ENCODE measurements around the gene AUP1.
"Not testable (repeated sequence)": the region's sequence is repeated elsewhere in the genome, so short reads cannot be mapped to it uniquely, and the experiment has no call there.

AUP1 gene

DNA sequence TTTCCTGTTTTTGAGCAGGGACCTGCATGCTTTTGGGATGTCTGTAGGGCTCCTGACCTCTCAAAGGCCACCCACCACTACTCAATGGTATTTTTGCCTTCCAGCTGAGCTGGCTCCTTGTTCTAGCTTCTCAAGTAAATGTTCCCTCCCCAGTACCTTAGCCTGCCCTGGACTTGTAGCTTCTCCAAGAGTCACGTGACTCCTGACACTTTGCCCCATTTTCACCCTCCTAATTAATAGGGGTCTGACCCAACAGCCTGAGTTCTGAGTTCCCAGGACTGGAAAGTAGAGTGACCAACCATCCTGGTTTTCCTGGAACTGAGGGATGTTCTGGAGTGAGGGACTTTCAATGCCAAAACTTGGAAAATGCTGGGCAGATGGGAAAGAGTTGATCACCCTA is 34.1 kb downstream of the AUP1 start:
- no peak for DNase-seq

DNA sequence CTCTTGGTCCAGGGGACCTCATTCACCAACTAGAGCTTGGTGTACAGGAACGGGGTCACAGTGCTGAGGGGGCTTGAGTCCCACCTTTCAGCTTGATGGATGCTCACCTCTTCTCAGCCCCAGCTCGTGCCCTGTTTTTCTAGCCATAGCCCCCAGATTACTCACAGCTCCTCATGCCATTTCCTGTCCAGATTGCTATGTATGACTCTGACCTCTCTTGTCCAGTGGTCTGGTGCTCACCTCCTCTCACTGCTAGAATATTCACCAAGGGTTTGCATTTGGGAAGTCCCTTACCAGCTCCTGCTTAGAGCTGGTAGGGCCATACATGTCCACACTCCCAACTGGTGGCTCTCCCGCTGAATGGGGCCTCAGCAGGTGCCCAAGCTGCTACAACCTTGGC is 36.0 kb downstream of the AUP1 start:
- DNase-seq, result no peak

DNA sequence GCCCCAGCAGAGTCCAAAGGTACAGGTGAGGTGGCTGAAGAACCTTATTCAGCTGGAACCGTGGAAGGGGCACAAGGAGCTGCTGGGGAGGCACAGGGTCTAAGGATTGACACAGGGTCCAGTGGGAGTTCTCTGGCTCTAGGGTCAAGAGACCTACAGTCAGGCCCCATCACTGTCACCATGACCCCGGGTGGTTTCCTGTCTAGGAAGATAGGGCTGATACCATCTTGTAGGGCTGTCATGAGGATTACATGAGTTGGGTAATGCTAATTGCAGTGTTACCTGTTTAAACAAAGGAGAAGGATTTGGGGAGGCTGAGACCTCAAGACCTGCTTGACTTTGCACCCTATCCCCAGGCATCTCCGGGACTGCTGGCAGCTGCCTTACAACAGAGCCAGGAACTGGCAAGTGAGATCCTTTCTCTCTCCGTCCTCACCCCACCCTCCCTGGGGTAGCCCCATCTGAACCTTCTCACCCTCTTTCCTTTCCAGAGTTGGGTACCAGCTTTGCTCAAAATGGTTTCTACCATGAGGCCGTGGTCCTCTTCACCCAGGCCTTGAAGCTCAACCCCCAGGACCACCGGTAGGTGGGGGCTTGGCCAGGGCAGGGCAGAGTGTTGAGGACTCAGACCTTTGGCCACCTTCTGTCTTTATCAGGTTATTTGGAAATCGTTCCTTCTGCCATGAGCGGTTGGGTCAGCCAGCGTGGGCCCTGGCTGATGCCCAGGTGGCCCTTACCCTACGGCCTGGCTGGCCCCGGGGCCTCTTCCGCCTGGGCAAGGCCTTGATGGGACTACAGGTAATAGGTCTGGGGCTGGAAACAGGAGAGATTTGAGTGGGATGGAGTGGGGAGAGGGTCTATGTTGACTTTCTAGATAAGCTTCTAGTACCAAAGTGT is 37.6 kb downstream of the AUP1 start:
- no peak for DNase-seq

DNA sequence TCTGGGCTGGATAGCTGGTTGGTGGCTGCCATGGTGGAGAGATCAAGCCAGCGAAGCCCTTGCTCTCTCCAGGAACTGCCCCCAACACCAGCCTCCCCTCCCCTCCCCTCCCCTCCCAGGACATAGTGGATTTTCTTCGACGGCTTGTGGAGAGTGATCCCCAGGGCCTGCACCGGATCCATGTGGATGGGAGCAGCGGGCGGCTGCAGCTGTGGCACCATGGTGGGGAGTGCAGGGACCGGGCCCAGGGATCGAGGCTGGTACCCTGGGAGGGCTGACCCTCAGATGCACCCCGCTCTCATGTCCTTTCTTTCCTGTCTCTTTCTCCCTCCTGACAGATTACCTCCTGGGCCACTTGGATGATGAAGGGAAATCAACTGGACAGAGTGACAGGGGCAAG is 39.6 kb downstream of the AUP1 start:
- no peak for DNase-seq

DNA sequence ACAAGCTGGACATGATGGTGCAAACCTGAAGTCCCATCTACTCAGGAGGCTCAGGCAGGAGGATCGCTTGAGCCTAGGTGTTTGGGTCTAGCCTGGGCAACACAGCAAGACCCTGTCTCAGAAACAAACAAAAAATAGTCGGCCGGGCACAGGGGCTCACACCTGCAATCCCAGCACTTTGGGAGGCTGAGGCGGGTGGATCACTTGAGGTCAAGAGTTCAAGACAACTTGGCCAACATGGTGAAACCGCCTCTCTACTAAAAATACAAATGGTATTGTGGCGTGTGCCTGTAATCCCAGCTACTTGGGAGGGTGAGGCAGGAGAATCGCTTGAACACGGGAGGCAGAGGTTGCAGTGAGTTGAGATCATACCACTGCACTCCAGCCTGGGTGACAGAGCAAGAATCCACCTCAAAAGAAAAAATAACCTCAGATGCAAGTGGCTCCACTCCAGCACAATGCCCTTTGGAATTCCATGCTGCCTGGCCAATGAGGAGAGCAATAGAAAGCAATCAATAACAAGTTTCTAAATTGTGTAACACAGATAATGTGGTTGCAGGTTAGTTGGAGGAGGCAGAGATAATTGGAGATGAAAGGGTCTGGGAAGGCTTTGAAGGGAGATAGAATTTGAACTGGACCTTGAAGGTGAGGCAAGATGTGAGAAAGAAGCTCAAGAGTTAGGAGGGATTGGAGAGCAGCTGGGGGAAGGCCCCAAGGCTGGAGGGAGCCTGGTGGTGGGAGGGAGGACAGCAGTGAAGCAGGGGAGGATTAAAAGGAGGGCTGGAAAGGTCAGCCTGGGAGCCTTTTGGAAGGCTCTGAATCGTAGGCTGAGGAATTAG is 40.6 kb downstream of the AUP1 start:
- no peak for DNase-seq

DNA sequence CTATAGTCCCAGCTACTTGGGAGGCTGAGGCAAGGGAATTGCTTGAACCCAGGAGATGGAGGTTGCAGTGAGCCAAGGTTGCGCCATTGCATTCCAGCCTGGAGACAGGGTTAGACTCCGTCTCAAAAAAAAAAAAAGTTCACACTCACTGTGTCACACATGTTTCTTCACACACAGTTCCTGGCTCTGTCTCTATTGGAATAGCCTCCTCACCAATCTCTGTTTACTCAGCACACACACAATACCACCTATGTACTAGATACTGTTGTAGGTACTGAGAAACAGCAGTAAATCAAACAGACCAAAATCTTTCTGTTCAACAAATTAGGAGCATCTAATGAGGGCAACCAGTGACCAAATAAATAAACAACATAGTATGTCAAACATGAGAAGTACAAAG is 43.4 kb downstream of the AUP1 start:
- no peak for DNase-seq

DNA sequence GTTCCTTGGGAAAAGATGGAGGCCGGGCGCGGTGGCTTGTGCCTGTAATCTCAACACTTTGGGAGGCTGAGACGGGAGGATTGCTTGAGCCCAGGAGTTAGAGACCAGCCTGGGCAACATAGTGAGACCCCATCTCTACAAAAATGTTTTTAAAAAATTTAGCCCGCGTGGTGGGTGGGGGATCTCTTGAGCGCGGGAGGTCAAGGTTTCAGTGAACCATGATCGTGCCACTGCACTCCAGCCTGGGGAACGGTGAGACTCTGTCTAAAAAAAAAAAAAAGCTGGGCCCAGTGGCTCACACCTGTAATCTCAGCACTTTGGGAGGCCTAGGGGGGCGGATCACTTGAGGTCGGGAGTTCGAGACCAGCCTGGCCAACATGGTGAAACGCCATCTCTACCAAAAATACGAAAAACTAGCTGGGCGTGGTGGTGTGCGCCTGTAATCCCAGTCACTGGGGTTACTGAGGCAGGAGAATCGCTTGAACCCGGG is 45.8 kb downstream of the AUP1 start:
- DNase-seq, result not testable (repeated sequence)

DNA sequence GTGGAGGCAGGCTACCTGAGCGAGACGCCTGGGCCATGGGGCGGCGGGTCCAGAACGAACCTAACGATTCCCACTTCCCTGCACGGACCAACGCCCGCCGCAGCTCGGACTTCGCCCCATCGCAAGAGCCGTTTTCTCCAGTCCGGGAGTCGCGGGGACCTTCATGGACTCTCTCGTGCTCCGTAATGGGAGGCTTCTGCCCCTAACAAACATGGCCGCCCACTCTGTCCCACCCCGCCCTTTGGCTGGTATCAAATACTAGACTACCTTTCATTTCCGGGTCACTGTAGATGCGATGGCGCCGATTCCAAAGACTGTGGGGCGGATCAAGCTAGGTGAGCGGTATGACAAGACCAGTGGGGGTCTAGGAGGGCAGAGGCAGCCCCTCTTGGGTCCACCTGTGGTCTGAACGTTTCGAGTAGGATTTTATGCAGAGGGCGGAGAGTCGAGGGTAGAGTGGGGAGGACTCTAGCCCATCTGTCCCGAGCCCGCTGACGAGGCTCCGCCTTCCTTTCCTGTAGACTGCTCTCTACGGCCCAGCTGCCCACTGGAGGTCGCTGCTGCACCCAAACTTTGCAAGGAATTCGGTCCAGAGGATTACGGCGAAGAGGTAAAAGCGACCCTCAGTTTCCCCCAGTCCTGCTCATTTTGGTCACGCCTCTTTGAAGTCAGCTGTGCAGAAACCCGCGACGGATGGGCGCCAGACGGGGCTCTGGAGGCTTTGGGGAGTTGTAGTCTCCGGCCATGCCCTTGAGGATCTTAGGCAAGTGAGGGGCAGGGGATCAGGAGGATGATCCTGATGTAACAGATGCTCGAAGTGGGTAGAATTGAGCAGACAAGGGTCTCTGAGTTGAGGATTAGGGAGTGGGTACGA is 46.5 kb downstream of the AUP1 start, which contains the start of the genes CCDC142 and TTC31:
Gene CCDC142 (minus strand): TSS at position 198 of the 874 bp plus-strand sequence. CDS start 161 bp downstream, at position 37.
Gene TTC31 (plus strand): TSS at position 281 of the 874 bp plus-strand sequence. CDS start 15 bp downstream, at position 296.
- peak; percentile 95 to 96 for DNase-seq

DNA sequence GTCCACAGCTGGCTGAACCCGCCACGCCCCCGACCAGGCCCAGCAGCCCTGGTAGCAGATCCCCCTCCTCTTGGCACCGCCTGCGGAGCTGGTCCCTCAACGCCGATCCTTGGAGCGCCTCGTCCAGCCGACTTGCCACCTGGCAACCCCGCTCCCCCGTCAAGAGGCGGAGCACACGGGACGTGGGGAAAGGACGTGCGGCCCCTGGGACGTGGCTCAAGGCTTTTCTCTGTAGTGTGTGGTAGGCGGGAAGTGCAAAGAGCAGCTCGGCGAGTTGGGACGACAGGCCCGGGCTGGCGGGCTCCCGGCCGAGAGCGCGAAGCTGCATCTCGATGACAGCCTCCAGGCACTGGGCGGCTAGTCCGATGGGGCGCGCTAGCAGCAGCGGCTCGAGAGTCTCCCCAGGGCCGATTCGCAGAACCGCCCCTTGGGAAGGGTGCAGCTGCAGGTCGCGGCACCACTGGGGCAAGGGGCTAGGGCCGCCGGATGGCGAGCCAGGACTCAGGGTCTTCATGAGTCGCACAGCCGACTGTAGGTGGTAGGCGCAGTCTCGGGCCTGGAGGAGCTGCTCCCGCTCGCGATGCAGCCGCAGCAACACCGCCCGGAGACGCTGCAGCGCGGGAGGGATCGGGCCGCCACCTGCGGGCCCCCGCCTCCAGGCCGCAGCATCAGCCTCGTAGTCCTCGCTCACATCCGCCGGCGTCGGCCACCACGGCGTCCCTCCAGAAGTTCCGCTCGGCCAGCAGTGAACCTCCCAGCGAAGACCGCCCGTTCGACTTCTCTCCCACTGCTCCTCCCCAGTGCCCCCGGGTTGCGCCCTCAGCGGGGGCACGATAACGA is 47.3 kb downstream of the AUP1 start:
- no peak for DNase-seq

DNA sequence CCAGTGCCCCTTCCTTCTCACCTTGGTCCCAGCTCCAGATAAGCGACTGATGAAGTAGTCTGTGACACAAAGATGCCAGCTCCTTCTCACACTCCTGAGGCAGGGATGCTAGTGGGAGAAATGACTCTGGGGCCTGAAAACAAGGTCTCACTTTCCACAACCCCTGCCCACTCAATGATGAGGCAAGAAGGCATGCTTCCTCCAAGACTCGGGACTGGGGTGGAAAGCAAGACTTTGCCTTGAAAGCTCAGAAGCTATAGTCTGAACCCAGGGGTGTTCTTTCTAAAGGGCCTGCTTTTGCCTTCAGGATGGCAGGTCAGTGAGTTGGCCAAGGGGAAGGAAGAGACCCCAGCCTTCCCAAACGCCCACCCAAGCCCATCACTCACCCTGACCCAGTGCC is 48.1 kb downstream of the AUP1 start:
- no peak for DNase-seq

Data from activated T-cell treated with anti-CD3 and anti-CD28 coated beads, Interleukin-2, amount 50 U/mL, for 48 hours (primary cell).